HG02678 (cell line): Measurements from ENCODE around the gene SEPTIN1.
"Not testable (repeated sequence)": the region's sequence is repeated elsewhere in the genome, so short reads cannot be mapped to it uniquely, and the experiment has no call there.

Experiments used
- ATAC-seq: cut with Tn5 transposase; IDR thresholded peaks from one replicate; pipeline ENCODE4 v1.9.1; 2021; ENCODE audit warnings: mild to moderate bottlenecking, moderate library complexity; ENCODE audit not compliant: unreplicated experiment

The SEPTIN1 gene

DNA sequence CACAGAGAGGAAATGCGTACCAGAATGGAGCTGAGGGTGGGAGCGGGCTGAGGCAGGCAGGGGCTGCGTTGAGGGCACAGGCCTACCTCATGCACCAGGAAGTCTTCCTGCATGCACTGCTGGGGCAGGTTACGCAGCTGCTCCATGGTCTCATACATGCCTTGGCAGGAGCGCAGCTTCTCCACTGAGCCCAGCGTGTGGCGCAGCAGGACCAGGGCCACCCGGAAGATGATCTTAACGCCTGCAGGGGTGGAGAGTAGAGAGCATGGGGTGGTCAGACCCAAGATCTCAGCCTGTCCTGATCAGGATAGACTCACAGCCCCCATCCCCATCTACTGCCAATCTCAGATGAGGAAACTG, 23.8 kb downstream of the SEPTIN1 start:
- ATAC-seq, result no peak

DNA sequence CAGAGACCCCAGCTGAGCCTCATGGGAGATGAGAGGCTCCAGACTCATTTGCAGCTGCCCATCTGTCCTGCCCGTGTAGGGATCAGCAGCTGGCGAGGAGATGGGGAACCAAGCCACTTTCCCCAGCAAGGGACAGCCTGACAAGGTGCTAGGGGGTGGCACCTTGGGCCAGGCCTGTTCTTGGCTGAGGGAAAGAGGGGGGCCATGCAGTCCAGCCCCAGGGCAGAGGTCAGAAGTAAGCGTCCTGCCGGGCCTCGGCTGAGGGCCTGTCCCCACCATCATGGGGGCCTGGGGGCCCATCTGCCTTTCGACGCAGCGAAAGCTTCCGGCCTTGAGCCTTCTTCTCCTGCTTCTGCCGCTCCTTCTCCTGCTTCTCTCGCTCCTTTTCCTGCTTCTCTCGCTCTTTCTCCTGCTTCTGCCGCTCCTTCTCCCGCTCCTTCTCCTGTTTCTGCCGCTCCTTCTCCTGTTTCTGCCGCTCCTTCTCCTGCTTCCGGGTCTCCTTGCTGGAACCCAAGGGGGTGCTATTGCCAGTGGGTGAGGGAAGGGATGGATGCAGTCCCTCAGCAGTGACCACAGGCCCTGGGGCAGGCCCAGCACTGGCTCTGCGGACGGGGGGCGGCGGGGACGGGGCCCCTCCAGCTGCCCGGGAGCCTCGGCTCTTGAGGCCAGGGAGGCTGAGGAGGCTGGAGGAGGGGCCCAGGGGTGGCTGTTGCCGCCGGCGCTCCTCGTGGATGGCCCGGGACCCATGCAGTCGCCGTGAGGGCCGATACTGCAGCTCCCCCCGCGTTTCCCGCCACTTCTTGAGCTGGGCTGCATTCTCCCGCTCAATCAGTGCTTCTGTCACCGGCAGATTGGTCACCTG, 24.4 kb downstream of the SEPTIN1 start:
- no peak for ATAC-seq

DNA sequence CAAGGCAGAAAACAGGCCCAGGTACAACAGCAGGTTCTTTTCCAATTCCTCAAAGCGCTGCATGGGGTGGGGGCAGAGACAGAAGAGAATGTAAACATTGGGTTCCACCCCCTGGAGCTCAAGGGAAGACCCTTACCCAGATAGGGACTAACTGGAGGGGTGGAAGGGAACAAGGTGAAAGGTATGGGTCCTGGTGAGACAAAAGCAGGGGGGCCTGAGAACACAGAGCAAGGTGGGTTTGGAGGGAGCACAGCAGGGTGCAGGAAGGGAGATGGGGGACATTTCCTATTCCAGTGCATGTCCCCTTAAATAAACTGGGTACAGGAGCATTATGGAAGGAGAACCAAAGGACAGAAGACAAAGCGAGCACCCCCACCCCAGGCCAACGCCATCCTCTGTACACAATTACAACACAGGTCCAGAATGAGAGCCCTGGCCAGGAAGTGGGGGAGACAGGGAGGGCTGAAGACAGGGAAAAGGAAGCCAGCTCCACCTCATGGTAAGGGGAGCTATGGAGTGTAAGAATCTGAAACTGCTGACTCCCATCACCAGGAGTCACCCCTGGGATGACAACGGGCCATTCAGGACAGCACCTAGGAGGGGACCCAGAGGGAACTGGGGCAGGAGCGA, 25.2 kb downstream of the SEPTIN1 start:
- no peak for ATAC-seq

DNA sequence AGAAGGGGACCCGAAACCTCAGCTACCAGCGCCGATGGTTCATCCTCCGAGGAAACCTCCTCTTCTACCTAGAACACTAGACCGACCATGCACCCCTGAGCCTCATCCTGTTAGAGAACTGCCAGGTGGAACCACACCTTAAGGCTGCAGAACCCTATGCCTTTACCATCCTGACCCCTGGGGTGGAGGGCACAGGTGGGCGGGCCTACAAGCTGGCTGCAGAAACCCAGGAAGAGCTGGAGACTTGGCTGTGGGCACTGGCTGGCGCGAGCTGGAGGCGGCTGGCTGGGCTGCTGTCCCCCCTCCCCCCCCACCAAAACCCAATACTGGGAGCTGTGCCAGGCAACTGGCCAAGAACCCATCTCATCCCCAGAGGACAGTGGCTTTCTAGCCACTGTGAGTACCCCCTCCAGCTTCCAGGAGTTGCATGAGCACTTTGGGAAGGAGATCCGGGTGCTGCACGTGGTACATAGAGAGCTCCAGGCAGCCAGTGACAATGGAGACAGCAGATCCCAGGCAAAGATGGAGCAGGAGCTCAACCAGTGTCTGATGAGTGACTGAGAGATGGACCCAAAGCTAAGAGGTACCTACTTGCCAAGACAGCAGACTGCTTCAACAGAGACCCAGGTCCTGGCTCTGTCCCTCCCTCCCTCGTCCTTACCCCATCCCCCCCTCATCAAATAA, 25.8 kb downstream of the SEPTIN1 start:
- ATAC-seq, result no peak

DNA sequence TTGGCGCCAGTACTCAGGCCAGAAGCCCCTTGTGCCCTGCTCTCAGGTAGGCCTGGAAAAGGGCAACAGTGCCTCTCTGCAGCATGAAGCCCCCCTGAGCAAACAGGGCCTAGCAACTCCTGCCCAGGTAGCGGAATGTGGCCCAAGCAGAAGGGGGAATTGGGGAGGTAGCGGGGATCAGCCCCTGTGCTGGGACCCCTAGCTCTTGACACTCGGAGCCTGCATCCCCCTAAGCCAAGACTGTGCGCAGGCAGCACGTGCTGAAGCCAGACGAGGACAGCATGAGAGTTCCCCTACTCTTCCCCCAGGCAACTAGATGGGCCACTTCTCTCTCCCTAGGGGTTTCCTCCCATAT, 26.4 kb downstream of the SEPTIN1 start:
- ATAC-seq, result no peak

DNA sequence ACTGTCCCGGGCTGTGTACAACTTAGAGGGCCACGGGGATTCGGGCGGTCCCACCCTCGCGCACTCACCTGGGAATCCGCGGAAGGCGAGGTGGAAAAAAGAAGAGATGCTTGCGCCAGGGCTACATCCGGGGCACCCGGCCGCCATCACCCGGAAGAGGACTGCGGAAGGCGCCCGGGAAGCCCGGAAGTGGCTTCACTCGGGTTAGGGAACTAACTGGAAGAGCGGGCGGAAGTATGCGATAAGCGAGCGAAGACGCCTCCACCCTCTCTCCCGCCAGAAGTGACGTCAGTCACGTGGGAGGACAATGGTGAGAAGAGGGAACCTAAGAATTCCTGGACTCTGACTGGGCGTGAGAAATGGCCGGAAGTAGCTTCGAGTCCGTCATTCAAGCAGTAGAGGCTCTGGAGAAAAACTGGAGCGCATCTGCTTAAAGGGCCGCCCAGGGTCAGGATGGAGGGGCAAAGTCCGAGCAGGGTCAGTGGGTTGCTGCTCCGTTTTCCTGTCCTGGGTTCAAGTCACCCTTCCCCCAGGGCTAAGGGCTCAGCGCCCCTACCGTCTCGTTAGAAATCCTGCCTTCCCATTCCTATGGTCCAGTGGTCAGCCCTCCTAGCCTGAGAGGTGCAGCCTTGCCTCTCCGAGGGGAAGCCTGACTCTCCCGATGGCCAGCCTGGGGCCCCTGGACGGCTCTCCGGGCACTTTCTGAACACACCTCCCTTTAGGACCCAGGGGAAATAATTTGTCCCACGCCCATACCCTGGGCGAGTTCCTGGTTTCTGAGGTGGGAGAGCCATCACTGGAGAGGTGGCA, 27.0 kb downstream of the SEPTIN1 start, which contains the start of gene CD2BP2:
Gene CD2BP2 (minus strand): TSS at position 165 of the 810 bp plus-strand sequence. CDS start 627 bp downstream, outside the sequence.
- ATAC-seq, result peak; percentile 71

DNA sequence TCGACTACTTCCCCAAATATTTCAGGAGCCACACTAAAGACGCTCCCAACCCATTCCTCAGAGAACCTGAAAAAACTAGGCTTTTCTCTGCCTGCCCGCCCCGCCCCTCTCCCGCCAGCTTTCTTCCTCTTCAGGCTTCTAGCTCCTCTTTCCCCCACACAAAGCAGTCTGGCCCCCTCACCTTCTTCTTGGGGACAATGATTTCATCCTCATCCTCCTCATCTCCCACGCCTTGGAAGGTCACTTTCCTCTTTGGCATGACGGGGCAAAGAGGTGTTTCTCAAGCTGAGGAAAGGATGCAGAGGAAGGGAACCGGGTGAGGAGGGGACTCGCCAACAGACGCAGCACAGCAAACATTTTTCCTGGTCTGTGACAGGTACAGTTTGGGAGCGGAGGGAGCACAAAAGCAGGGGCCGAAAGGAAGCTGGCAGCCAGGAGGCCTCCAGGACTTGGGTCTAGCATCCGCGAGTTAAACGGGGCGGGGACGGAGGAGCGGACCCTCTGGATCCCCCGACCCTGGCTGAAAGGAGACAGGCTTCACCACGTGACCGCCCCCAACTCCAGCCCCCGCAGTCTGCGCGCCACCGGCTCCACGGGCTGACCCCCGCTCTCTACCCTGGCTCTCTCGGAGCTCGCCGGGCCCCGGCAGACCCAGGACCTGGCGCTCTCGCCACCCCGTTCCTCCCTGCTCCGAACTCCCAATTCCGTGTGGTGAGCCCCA, 27.8 kb downstream of the SEPTIN1 start:
- peak; percentile 17 for ATAC-seq

DNA sequence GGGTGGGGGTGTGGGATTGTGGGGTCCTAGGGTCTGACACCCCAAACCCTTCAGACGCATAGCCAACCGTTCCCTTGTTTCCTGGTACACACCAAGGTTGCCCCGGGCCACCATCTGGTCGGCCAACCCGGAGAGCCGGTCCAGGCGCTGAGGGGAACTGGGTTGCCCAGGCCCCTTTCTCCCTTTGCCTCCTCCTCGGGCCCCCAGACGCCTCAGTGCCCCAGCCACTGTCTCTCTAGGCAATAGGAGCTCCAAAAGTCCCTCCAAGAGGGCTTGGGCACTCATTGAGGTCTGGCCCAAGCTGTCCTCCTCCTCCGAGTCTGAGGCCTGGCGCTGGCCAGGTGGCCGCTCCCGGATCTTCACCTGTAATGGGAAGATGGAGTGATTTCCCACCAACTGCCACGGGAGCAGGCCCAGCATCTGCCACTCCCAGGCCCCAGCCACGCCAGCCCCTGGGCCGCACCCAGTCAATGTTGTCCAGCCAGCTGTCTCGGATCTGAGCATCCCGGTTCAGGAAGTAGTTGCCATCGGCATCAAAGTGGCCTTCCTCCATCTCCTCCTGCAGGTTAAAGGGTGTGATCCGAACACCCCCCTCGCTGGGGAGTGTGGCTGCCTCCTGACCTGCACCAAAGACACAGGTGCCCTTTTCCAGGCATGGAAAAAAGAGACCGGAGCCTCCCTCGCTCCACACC, 28.8 kb downstream of the SEPTIN1 start:
- no peak for ATAC-seq

DNA sequence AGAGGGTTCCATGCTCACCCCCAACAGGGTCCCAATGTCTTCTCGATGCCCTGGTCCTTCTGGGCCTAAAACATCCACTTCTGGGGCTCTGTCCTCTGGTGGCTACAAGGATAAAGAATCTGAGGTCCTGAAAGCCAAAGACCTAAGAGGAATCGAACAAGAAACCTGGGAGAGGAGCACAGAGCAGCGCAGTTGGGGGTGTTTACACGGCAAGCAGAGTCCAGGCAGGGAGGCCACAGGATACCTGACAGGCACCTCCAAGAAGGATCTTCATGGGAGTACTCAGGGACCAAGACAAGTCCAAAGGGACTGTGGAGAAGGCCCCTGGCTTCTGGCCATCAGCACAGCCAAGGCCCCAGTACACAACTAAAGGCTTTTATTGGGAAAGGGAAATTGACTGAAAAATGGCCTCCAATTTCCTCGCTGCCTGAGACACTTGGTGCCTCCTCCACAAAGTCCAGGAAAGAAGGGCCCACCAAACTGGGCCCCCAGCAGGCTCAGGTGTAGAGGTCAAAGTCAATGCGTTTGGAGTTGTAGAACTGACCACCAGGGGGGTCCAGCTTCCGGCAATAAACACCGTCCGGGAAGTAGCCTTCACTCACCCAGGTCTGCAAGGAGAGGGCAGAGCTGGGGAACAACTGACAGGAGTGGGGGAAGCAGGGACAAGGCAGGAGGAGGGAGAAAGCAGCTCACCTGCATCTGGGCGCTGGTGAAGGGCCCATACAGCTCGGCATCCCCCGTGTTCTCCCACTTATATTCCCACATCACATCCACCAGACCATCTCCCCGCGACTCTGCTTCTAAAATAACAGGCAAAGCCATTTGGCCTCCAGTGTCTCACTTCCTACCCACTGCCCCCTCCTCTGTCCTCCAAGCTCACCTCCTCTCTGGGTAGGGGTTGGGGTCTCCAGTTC, 29.6 kb downstream of the SEPTIN1 start:
- no peak for ATAC-seq

DNA sequence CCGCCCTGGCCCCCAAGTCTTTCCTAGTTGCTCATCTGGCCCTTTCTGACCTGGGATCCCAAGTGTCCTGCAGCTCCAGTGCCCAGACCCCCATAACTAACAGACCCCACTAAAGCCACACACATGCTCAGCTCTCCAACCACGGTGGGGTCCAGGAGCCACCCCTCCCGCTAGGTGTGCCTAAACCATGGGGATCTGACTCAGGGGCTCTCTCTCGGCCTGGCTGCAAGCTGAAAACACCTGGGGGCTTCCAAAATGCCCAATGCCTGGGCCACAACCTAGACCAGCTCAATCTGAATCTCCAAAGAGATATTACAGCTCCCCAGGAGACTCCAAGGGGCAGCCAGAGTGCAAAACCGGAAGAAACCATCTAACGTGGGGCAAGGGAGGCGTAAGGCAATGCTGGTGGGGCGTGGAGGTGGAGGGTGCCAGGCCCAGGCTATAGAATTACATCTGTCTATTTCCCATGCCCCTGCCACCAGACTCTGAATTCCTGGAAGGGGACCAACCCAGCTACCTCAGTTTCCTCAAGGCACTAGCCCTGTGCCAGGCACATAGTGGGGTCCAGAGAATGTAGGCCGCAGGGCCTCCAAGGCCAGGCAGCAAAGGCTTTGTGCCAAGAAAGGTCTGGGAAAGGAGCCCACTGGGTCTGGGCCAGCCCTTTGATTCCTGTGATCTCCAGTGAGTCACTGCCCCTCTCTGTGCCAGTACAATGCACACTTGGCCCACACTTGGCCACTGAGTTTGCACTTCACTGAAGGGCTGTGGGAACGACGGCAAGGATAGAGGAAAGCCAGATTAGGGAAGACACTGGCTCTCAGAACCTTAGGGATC, 30.6 kb downstream of the SEPTIN1 start:
- ATAC-seq, result no peak

DNA sequence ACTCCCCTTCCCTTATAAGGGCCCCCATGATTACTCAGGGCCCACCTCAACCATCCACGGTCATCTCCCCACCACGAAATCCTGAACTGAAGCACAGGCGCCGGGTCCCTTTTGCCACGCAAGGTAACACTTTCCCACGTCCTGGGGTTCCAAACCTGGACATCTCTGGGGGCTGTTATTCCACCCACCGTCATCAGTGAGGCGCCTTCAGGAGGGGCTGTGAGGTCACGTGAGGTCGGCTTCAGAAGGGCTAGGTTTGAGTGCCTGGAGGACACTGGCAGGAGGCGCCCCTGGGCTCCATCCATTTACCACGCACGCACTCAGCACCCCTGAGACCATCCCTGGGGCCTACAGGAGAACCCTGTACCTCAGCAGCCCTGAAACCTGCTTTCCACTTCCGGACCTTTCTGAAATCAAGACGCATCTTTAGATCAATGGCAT, 31.3 kb downstream of the SEPTIN1 start:
- ATAC-seq, result no peak

DNA sequence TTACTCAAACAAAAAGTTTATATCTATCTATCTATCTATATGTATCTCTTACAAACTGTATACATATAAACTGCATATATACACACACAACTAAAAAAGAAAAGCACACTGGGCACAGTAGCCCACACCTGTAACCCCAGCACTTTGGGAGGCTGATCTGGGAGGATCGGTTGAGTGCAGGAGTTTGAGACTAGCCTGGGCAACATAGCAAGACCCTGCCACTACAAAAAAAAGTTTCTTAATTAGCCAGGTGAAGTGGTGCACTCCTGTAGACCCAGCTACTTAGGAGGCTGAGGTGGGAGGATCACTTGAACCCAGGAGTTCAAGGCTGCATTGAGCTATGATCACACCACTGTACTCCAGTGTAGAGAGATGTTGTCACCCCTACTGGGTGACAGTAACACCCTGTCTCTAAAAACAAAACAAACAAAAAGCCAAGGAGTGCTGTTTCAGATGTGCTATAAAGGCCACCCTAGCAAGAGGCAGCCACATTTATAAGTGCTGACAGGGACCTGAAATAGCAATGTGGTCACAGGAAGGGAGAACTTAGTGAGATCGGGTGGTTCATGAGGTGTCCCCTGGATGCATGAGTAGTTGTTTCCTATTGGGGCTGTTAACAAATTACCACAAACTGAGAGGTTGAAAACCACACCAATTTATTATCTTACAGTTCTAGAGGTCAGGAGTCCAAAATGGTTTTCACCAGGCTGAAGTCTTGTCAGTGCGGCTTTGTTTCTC, 32.1 kb downstream of the SEPTIN1 start:
- no peak for ATAC-seq

DNA sequence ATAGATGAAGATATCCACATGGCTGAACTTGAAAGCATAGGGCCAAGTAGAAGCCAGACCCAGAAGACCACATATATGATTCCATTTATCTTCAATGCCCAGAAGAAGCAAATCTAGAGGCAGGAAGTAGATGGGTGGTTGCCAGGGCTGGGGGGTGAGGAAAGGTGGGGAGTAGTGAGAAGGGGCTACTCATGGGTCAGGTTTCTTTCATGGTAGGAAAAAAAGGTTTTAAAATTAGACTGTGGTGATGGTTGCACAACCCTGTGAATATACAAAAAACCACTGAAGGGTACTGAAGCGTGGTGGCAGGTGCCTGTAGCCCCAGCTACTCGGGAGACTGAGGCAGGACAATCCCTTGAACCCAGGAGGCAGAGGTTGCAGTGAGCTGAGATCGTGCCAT, 32.7 kb downstream of the SEPTIN1 start:
- peak; percentile 37 for ATAC-seq

DNA sequence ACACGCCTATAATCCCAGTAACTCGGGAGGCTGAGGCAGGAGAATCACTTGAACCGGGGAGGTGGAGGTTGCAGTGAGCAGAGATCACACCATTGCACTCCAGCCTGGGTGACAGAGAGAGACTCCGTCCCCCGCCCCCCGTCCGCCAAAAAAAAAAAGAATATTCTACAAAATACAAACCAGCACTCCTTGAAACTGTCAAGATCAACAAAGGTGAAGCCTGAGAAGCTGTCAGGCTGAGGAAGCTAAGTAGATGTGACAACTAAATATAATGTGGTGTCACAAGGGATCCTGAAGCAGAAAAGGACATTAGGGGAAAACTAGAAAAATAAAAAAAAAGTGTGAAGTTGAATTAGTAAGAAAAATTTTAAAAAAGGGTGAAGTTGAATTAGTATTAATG, 33.4 kb downstream of the SEPTIN1 start:
- ATAC-seq, result no peak

DNA sequence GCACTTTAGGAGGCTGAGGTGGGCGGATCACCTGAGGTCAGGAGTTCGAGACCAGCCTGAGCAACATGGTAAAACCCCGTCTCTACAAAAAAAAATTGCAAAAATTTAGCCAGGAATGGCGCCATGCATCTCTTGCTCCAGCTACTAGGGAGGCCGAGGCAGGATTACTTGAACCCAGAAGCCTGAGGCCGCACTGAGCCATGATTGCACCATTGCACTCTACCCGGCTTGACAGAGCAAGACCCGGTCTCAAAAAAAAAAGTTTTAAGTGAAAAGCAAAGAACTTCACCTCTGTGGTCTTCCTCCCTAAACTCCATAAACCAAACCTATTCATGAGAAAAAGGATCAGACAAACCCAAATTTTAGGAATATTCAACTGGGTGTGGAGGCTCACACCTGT, 34.2 kb downstream of the SEPTIN1 start:
- no peak for ATAC-seq

DNA sequence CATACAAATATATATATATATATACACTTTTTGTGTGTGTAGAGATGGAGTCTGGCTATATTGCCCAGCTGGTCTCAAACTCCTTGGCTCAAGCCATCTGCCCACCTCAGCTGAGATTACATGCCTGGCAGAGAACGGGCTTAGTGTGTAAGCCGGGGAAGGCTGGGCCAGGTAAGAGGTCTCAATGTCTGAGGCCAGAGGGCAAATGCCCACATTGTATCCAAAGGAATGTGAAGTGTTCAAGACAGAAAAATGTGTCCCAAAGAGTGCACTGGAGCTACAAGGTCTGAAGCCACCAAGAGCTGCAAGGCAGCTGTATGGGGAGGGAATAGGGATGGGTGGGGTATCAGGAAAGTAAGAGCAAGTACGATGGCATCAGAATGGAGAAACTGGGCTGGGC, 36.1 kb downstream of the SEPTIN1 start:
- no peak for ATAC-seq

DNA sequence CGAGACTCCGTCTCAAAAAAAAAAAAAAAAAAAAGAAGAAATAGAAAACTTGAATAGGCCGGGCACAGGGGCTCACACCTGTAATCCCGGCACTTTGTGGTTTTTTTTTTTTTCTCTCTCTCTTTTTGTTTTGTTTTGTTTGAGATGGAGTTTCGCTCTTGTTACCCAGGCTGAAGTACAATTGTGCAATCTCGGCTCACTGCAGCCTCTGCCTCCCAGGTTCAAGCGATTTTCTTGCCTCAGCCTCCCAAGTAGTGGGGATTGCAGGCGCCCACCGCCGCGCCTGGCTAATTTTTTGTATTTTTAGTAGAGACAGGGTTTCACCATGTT, 38.9 kb downstream of the SEPTIN1 start:
- not testable (repeated sequence) for ATAC-seq
